HUES64 (cell line): Measurements from ENCODE around the gene SAMD9.
"Not testable (repeated sequence)": the region's sequence is repeated elsewhere in the genome, so short reads cannot be mapped to it uniquely, and the experiment has no call there.

Source experiments
- H3K27ac ChIP-seq: 2 replicates; pipeline ENCODE4 v1.7.0; 2013; ENCODE audit warnings: low read depth, low read length, inconsistent platforms
- H3K27me3 ChIP-seq: 2 replicates; pipeline ENCODE4 v1.6.1; 2013; ENCODE audit warnings: mild to moderate bottlenecking, low read length; ENCODE audit not compliant: insufficient read depth
- H3K36me3 ChIP-seq: 2 replicates; pipeline ENCODE4 v1.6.1; 2013; ENCODE audit warnings: mild to moderate bottlenecking, low read length; ENCODE audit not compliant: insufficient read depth
- H3K4me1 ChIP-seq: 2 replicates; pipeline ENCODE4 v1.6.1; 2013; ENCODE audit warnings: mild to moderate bottlenecking, low read length, moderate library complexity; ENCODE audit not compliant: insufficient read depth
- H3K4me3 ChIP-seq: 2 replicates; pipeline ENCODE4 v1.5.1; 2013; ENCODE audit warnings: mild to moderate bottlenecking, low read length, moderate library complexity
- H3K9ac ChIP-seq: 2 replicates; pipeline ENCODE4 v1.6.1; 2013; ENCODE audit warnings: mild to moderate bottlenecking, low read depth, low read length
- H3K9me3 ChIP-seq: 2 replicates; pipeline ENCODE4 v1.6.1; 2013; ENCODE audit warnings: low read depth, low read length; ENCODE audit not compliant: insufficient read depth
- WGBS: fragments of 150-250, 120-280 bp; methylation state at CpG from one replicate; pipeline ENCODE4 v1.1.7; 2013; ENCODE audit warnings: missing lambda C conversion rate; 5-methylcytosine and 5-hydroxymethylcytosine counted together

The SAMD9 gene

GRCh38 chr7:93119191-93119905, 1.6 kb upstream of the SAMD9 start:
- 68% methylated on average over 4 of the region's 4 CpGs for WGBS
- Histone ChIP-seq H3K36me3 (no peaks in the 10 kb centered on the region), H3K27ac (no peak overlapping the region), H3K27me3 (no peaks in the 10 kb centered on the region), H3K4me1 (no peaks in the 10 kb centered on the region), H3K4me3 (no peak overlapping the region), H3K9ac (no peak overlapping the region), H3K9me3 (no peaks in the 10 kb centered on the region)

- no peaks in the 10 kb centered on the region for H3K27me3 ChIP-seq
- H3K9ac ChIP-seq = no peak overlapping the region
- H3K4me1 ChIP-seq = no peaks in the 10 kb centered on the region
- no peaks in the 10 kb centered on the region for H3K9me3 ChIP-seq
- H3K27ac ChIP-seq = no peak overlapping the region
- no peaks in the 10 kb centered on the region for H3K36me3 ChIP-seq
- no peak overlapping the region for H3K4me3 ChIP-seq
- 80% methylated on average over 1 of the region's 1 CpG for WGBS
Measured at GRCh38 chr7:93117327-93117726, 452 bp downstream of the SAMD9 start.

GRCh38 chr7:93115796-93116195, 2.0 kb downstream of the SAMD9 start:
- 86% methylated on average over 7 of the region's 7 CpGs for WGBS
- H3K4me1 ChIP-seq = no peaks in the 10 kb centered on the region
- H3K9ac ChIP-seq = no peak overlapping the region
- no peaks in the 10 kb centered on the region for H3K9me3 ChIP-seq
- H3K27me3 ChIP-seq = no peaks in the 10 kb centered on the region
- H3K27ac ChIP-seq = no peak overlapping the region
- H3K4me3 ChIP-seq = no peak overlapping the region
- H3K36me3 ChIP-seq = no peaks in the 10 kb centered on the region

GRCh38 chr7:93108003-93108402, 9.8 kb downstream of the SAMD9 start:
- H3K36me3 ChIP-seq = no peaks in the 10 kb centered on the region
- H3K4me3 ChIP-seq = no peak overlapping the region
- H3K4me1 ChIP-seq = no peaks in the 10 kb centered on the region
- WGBS = 92% methylated on average over 13 of the region's 13 CpGs
- H3K9me3 ChIP-seq = no peaks in the 10 kb centered on the region
- H3K27ac ChIP-seq = no peak overlapping the region
- H3K27me3 ChIP-seq = peaks cover 11% of the 10 kb centered on the region; the same call in 1 of the 2 replicates
- no peak overlapping the region for H3K9ac ChIP-seq

- no peak overlapping the region for H3K27ac ChIP-seq
- H3K9me3 ChIP-seq = no peaks in the 10 kb centered on the region
- H3K9ac ChIP-seq = no peak overlapping the region
- H3K4me1 ChIP-seq = no peaks in the 10 kb centered on the region
- H3K27me3 ChIP-seq = peaks cover 5% of the 10 kb centered on the region; the same call in 1 of the 2 replicates
- 74% methylated on average over 2 of the region's 2 CpGs for WGBS
- H3K4me3 ChIP-seq = no peak overlapping the region
- no peaks in the 10 kb centered on the region for H3K36me3 ChIP-seq
Measured at GRCh38 chr7:93097388-93097787, 20.4 kb downstream of the SAMD9 start.

- Histone ChIP-seq H3K4me3 (no peak overlapping the region), H3K27me3 (peaks cover 5% of the 10 kb centered on the region; the same call in 1 of the 2 replicates), H3K4me1 (no peaks in the 10 kb centered on the region), H3K9me3 (no peaks in the 10 kb centered on the region), H3K27ac (no peak overlapping the region), H3K9ac (no peak overlapping the region), H3K36me3 (no peaks in the 10 kb centered on the region)
- WGBS = 88% methylated on average over 1 of the region's 1 CpG
Measured at GRCh38 chr7:93092757-93093370, 24.9 kb downstream of the SAMD9 start.

GRCh38 chr7:93073357-93073756, 44.4 kb downstream of the SAMD9 start:
- H3K27ac ChIP-seq, H3K4me3 ChIP-seq, H3K9me3 ChIP-seq, H3K36me3 ChIP-seq, H3K4me1 ChIP-seq, H3K27me3 ChIP-seq, H3K9ac ChIP-seq: not testable (repeated sequence)
- WGBS = 94% methylated on average over 9 of the region's 9 CpGs

GRCh38 chr7:93062599-93062998, 55.2 kb downstream of the SAMD9 start:
- no peaks in the 10 kb centered on the region for H3K36me3 ChIP-seq
- no peak overlapping the region for H3K9ac ChIP-seq
- no peaks in the 10 kb centered on the region for H3K27me3 ChIP-seq
- no peak overlapping the region for H3K27ac ChIP-seq
- H3K9me3 ChIP-seq = 0 out of 2 replicates have a peak, but pooled peaks cover 3% of the 10 kb centered on the region
- 87% methylated on average over 4 of the region's 4 CpGs for WGBS
- H3K4me3 ChIP-seq = no peak overlapping the region
- H3K4me1 ChIP-seq = no peaks in the 10 kb centered on the region

GRCh38 chr7:93060865-93061264, 56.9 kb downstream of the SAMD9 start:
- Histone ChIP-seq H3K4me3 (no peak overlapping the region), H3K27ac (no peak overlapping the region), H3K9ac (no peak overlapping the region), H3K4me1 (no peaks in the 10 kb centered on the region), H3K36me3 (no peaks in the 10 kb centered on the region), H3K9me3 (0 out of 2 replicates have a peak, but pooled peaks cover 3% of the 10 kb centered on the region), H3K27me3 (no peaks in the 10 kb centered on the region)
- WGBS = 96% methylated on average over 5 of the region's 5 CpGs

GRCh38 chr7:93060025-93060424, 57.8 kb downstream of the SAMD9 start:
- Histone ChIP-seq H3K36me3 (no peaks in the 10 kb centered on the region), H3K27me3 (no peaks in the 10 kb centered on the region), H3K4me3 (no peak overlapping the region), H3K4me1 (no peaks in the 10 kb centered on the region), H3K9ac (no peak overlapping the region), H3K27ac (no peak overlapping the region), H3K9me3 (no peaks in the 10 kb centered on the region)
- WGBS = 96% methylated on average over 4 of the region's 6 CpGs

- not testable (repeated sequence) for H3K4me1 ChIP-seq, H3K27ac ChIP-seq, H3K4me3 ChIP-seq, H3K9me3 ChIP-seq, H3K9ac ChIP-seq, H3K36me3 ChIP-seq, H3K27me3 ChIP-seq
- WGBS = 93% methylated on average over 1 of the region's 1 CpG
Measured at GRCh38 chr7:93056621-93057020, 61.2 kb downstream of the SAMD9 start.
